OCI-LY1 (cell line): Measurements from ENCODE around the gene CST9L.

Experiments used
- CTCF ChIP-seq: fragments of 200-600 bp; sonication (generic), shearing (Covaris generic); IDR thresholded peaks from 2 replicates; pipeline ENCODE4 v1.5.1; 2017; ENCODE audit warnings: mild to moderate bottlenecking, antibody characterized with exemption, low read length, moderate library complexity, mixed read lengths
- EZH2 ChIP-seq: fragments of 200-600 bp; sonication (generic), shearing (Covaris generic); IDR thresholded peaks from 2 replicates; pipeline ENCODE4 v1.8.0; 2017; ENCODE audit warnings: borderline replicate concordance, mixed run types, mild to moderate bottlenecking, antibody characterized with exemption, low read length, moderate library complexity, mixed read lengths

GRCh38 chr20:23551786-23552185 is 16.5 kb downstream of the CST9L start:
- TF ChIP-seq CTCF, result no peak
- TF ChIP-seq EZH2, result no peak
